Caco-2 (cell line): ENCODE data around the gene RAB21. TPM values are rescaled to one million over a fixed set of nuclear protein-coding genes. Genes with fewer than 3 reads are reported as not detected.
"Not testable (repeated sequence)": the region's sequence is repeated elsewhere in the genome, so short reads cannot be mapped to it uniquely, and the experiment has no call there.

Experiments used
- BruUV-seq: library from RNA; stranded (reverse); fragments of 400-500 nt; replicated peaks from 2 replicates; lab custom pipeline; 2021; lab: Mats Ljungman, UMichigan
- CTCF ChIA-PET: fragments of 300-600 bp; sonication (Branson Sonifier 250); formaldehyde crosslinking; loops from one replicate; lab custom pipeline; 2022; ENCODE audit warnings: antibody characterized with exemption; lab: Charles Lee
- POLR2A ChIA-PET: fragments of 300-600 bp; sonication (Branson Sonifier 250); formaldehyde crosslinking; loops from one replicate; lab custom pipeline; 2022; ENCODE audit warnings: antibody characterized with exemption; lab: Charles Lee
- DNase-seq, 2 experiments: peaks; one replicate each; pipeline versions ENCODE4 v3.0.0 to v3.0.0-alpha.2; 2020 to 2022
- H3K27me3 ChIP-seq: replicated peaks from 2 replicates; pipeline ENCODE4 v1.6.0; 2011; ENCODE audit warnings: low read length; ENCODE audit not compliant: control insufficient read depth, insufficient read depth
- H3K36me3 ChIP-seq: 2 replicates; pipeline ENCODE4 v1.5.1; 2011; ENCODE audit warnings: low read length; ENCODE audit not compliant: control insufficient read depth, insufficient read depth
- H3K4me1 ChIP-seq: fragments of 250-450 bp; sonication (Bioruptor Pico); 2 replicates; pipeline ENCODE4 v1.5.1; 2020; ENCODE audit warnings: mild to moderate bottlenecking
- H3K4me3 ChIP-seq: 2 replicates; pipeline ENCODE4 v1.5.1; 2011; ENCODE audit warnings: low read depth, mild to moderate bottlenecking, control low read depth, low read length
- H3K9me3 ChIP-seq: fragments of 250-450 bp; sonication (Bioruptor Pico); 2 replicates; pipeline ENCODE4 v1.5.1; 2020; ENCODE audit warnings: mild to moderate bottlenecking, moderate library complexity
- H3K27ac Mint-ChIP-seq: one replicate; pipeline ENCODE4 v1.8.0; 2022; ENCODE audit warnings: mixed read lengths; ENCODE audit not compliant: unreplicated experiment
- H3K27me3 Mint-ChIP-seq: one replicate; pipeline ENCODE4 v1.8.0; 2022; ENCODE audit warnings: mixed read lengths; ENCODE audit not compliant: insufficient read depth, unreplicated experiment
- H3K36me3 Mint-ChIP-seq: one replicate; pipeline ENCODE4 v1.8.0; 2022; ENCODE audit warnings: mild to moderate bottlenecking, mixed read lengths; ENCODE audit not compliant: insufficient read depth, unreplicated experiment
- H3K4me1 Mint-ChIP-seq: one replicate; pipeline ENCODE4 v1.8.0; 2022; ENCODE audit warnings: low read depth, mixed read lengths; ENCODE audit not compliant: unreplicated experiment
- H3K4me3 Mint-ChIP-seq: one replicate; pipeline ENCODE4 v1.8.0; 2022; ENCODE audit warnings: mild to moderate bottlenecking, moderate library complexity, mixed read lengths; ENCODE audit not compliant: unreplicated experiment
- H3K9me3 Mint-ChIP-seq: one replicate; pipeline ENCODE4 v1.8.0; 2022; ENCODE audit warnings: mixed read lengths; ENCODE audit not compliant: unreplicated experiment
- CTCF ChIP-seq, 2 experiments: fragments of 200-600 bp in 1 of 2; IDR thresholded peaks; 1 replicate in 1 of 2; 2 replicates in 1 of 2; pipeline versions ENCODE4 v1.5.1 to v1.8.0; 2011 to 2022; ENCODE audit warnings: antibody characterized with exemption in 1 of 2, control low read depth in 1 of 2, inconsistent platforms in 1 of 2, low read depth in 1 of 2, low read length in 1 of 2, mild to moderate bottlenecking in 1 of 2, moderate library complexity in 1 of 2; ENCODE audit not compliant: insufficient read depth in 1 of 2, severe bottlenecking in 1 of 2, unreplicated experiment in 1 of 2
- intact Hi-C: fragments of 100-400 bp; cut with micrococcal nuclease; formaldehyde crosslinking; loops from one replicate; pipeline ENCODE4 v1.10.0; 2022; ENCODE audit not compliant: unreplicated experiment
- total RNA-seq: library from RNA; stranded (reverse); gene quantifications from 2 replicates; pipeline ENCODE4 v1.2.3, GENCODE V29; 2022

Gene RAB21
- total RNA-seq, 1 experiment from 2014 or later: 72.0 TPM

GRCh38 chr12:71810921-71811320, 56.3 kb downstream of the RAB21 start:
- Mint-ChIP-seq H3K27me3 (peaks cover 12% of the 10 kb centered on the region), H3K4me3 (no peak overlapping the region), H3K27ac (no peak overlapping the region), H3K4me1 (no peaks in the 10 kb centered on the region), H3K36me3 (no peaks in the 10 kb centered on the region), H3K9me3 (no peaks in the 10 kb centered on the region)
- intact Hi-C loops: no loop called here
- CTCF ChIA-PET: no interaction called here
- Histone ChIP-seq H3K4me3 (no peak overlapping the region), H3K4me1 (no peaks in the 10 kb centered on the region), H3K9me3 (no peaks in the 10 kb centered on the region), H3K36me3 (no peaks in the 10 kb centered on the region), H3K27me3 (no peaks in the 10 kb centered on the region)
- BruUV-seq: no TSS peak
- POLR2A ChIA-PET: no interaction called here
- no peak for TF ChIP-seq CTCF (IDR thresholded peaks at IDR 0.05; ENCODE audit: insufficient read depth in 1 of 2, low read depth in 1 of 2, low read length in 1 of 2, severe bottlenecking in 1 of 2, unreplicated experiment in 1 of 2)
- no peak for DNase-seq

GRCh38 chr12:71815242-71815641, 60.6 kb downstream of the RAB21 start:
- H3K4me3 ChIP-seq, H3K36me3 ChIP-seq, H3K9me3 Mint-ChIP-seq, H3K36me3 Mint-ChIP-seq, H3K4me1 ChIP-seq, CTCF ChIA-PET, H3K27me3 ChIP-seq, H3K9me3 ChIP-seq, BruUV-seq, H3K27me3 Mint-ChIP-seq, H3K27ac Mint-ChIP-seq, DNase-seq, POLR2A ChIA-PET, intact Hi-C loops, H3K4me3 Mint-ChIP-seq, H3K4me1 Mint-ChIP-seq: not testable (repeated sequence)

GRCh38 chr12:71822088-71822487, 67.4 kb downstream of the RAB21 start:
- H3K36me3 ChIP-seq, BruUV-seq, POLR2A ChIA-PET, H3K9me3 ChIP-seq, H3K36me3 Mint-ChIP-seq, H3K4me1 Mint-ChIP-seq, H3K4me3 Mint-ChIP-seq, H3K27me3 Mint-ChIP-seq, H3K9me3 Mint-ChIP-seq, CTCF ChIA-PET, intact Hi-C loops, DNase-seq, H3K27ac Mint-ChIP-seq, H3K27me3 ChIP-seq, H3K4me3 ChIP-seq, H3K4me1 ChIP-seq: not testable (repeated sequence)

GRCh38 chr12:71828813-71829212, 74.2 kb downstream of the RAB21 start:
- no peaks in the 10 kb centered on the region for H3K4me1 Mint-ChIP-seq
- TF ChIP-seq CTCF (IDR thresholded peaks at IDR 0.05; ENCODE audit: insufficient read depth in 1 of 2, low read depth in 1 of 2, low read length in 1 of 2, severe bottlenecking in 1 of 2, unreplicated experiment in 1 of 2): no peak
- CTCF ChIA-PET: no interaction called here
- no peak overlapping the region for H3K27ac Mint-ChIP-seq
- intact Hi-C loops: no loop called here
- Histone ChIP-seq H3K9me3 (no peaks in the 10 kb centered on the region), H3K36me3 (no peaks in the 10 kb centered on the region), H3K4me1 (no peaks in the 10 kb centered on the region), H3K4me3 (no peak overlapping the region), H3K27me3 (no peaks in the 10 kb centered on the region)
- H3K9me3 Mint-ChIP-seq: no peaks in the 10 kb centered on the region
- no TSS peak for BruUV-seq
- no peaks in the 10 kb centered on the region for H3K36me3 Mint-ChIP-seq
- no peak overlapping the region for H3K4me3 Mint-ChIP-seq
- peaks cover 9% of the 10 kb centered on the region for H3K27me3 Mint-ChIP-seq
- POLR2A ChIA-PET: no interaction called here
- no peak for DNase-seq
